H1 (cell line): ENCODE results near the gene MSH2. TPM values are rescaled to one million over a fixed set of nuclear protein-coding genes. Genes with fewer than 3 reads are reported as not detected.

Experiments used
- CTCF ChIA-PET: fragments of 300-600 bp; sonication (Branson Sonifier 250); formaldehyde crosslinking; loops from one replicate; lab custom pipeline; 2021; ENCODE audit not compliant: partially characterized antibody; lab: Charles Lee
- POLR2A ChIA-PET: fragments of 300-600 bp; sonication (Branson Sonifier 250); formaldehyde crosslinking; loops from one replicate; lab custom pipeline; 2021; ENCODE audit warnings: inconsistent platforms; ENCODE audit not compliant: partially characterized antibody; lab: Charles Lee
- DNase-seq, 2 experiments: peaks; one replicate each; pipeline versions ENCODE4 v3.0.0 to v3.0.0-alpha.2; 2010 to 2022; ENCODE audit warnings: low spot score in 2 of 2, low read depth in 1 of 2, mixed read lengths in 1 of 2
- FAIRE-seq: peaks from 2 replicates; lab custom pipeline; 2011; peaks lifted over from hg19 to GRCh38; lab: Jason Lieb, UNC
- H2AFZ ChIP-seq: 2 replicates; pipeline ENCODE4 v1.8.1; 2012; ENCODE audit warnings: low read length, inconsistent platforms
- H2AK5ac ChIP-seq: 2 replicates; pipeline ENCODE4 v1.6.1; 2013; ENCODE audit warnings: low read depth, low read length
- H2BK120ac ChIP-seq: replicated peaks from 2 replicates; pipeline ENCODE3; 2013; ENCODE audit warnings: low read depth, low read length, inconsistent platforms
- H2BK12ac ChIP-seq: 2 replicates; pipeline ENCODE4 v1.6.1; 2013; ENCODE audit warnings: low read depth, low read length
- H2BK15ac ChIP-seq: 2 replicates; pipeline ENCODE4 v1.6.1; 2013; ENCODE audit warnings: low read length
- H2BK20ac ChIP-seq: 2 replicates; pipeline ENCODE4 v1.6.1; 2013; ENCODE audit warnings: low read length
- H2BK5ac ChIP-seq: 2 replicates; pipeline ENCODE4 v1.6.1; 2013; ENCODE audit warnings: low read depth, low read length
- H3K14ac ChIP-seq: 2 replicates; pipeline ENCODE4 v1.6.1; 2013; ENCODE audit warnings: inconsistent platforms; ENCODE audit not compliant: insufficient read length
- H3K18ac ChIP-seq: 2 replicates; pipeline ENCODE4 v1.6.1; 2013; ENCODE audit warnings: low read length; ENCODE audit errors: extremely low read depth
- H3K23ac ChIP-seq: 2 replicates; pipeline ENCODE4 v1.6.1; 2013; ENCODE audit warnings: inconsistent platforms; ENCODE audit not compliant: insufficient read length
- H3K23me2 ChIP-seq: 2 replicates; pipeline ENCODE4 v1.6.1; 2013; ENCODE audit warnings: low read depth, low read length
- H3K27ac ChIP-seq: 2 replicates; pipeline ENCODE4 v1.6.1; 2011; ENCODE audit warnings: low read depth, low read length, inconsistent platforms
- H3K27me3 ChIP-seq, 4 experiments: replicated peaks in 1 of 4; 1 replicate in 1 of 4; 2 replicates in 3 of 4; pipeline versions ENCODE4 v1.6.1 to v1.8.1; 2011 to 2013; ENCODE audit warnings: low read length in 3 of 4, mild to moderate bottlenecking in 3 of 4, inconsistent platforms in 2 of 4, mixed read lengths in 2 of 4, moderate library complexity in 1 of 4; ENCODE audit not compliant: control insufficient read depth in 3 of 4, insufficient read depth in 3 of 4; ENCODE audit errors: extremely low read depth in 1 of 4
- H3K36me3 ChIP-seq, 4 experiments: 2 replicates each; pipeline versions ENCODE4 v1.6.1 to v1.8.1; 2011 to 2013; ENCODE audit warnings: mild to moderate bottlenecking in 4 of 4, low read length in 3 of 4, moderate library complexity in 2 of 4, control low read depth in 1 of 4, inconsistent platforms in 1 of 4; ENCODE audit not compliant: insufficient read depth in 4 of 4, control insufficient read depth in 2 of 4
- H3K4ac ChIP-seq: replicated peaks from 2 replicates; pipeline ENCODE3; 2013; ENCODE audit warnings: low read length, low read depth, mixed read lengths, inconsistent platforms; ENCODE audit not compliant: insufficient read length
- H3K4me1 ChIP-seq, 4 experiments: replicated peaks in 1 of 4; 1 replicate in 1 of 4; 2 replicates in 3 of 4; pipeline versions ENCODE4 v1.6.1 to v1.8.1; 2011 to 2013; ENCODE audit warnings: low read length in 3 of 4, inconsistent platforms in 2 of 4, mixed read lengths in 1 of 4; ENCODE audit not compliant: insufficient read depth in 4 of 4, control insufficient read depth in 3 of 4
- H3K4me2 ChIP-seq, 2 experiments: 2 replicates each; pipeline versions ENCODE4 v1.6.1 to v1.8.1; 2011 to 2013; ENCODE audit warnings: low read depth in 2 of 2, low read length in 2 of 2, control low read depth in 1 of 2, inconsistent platforms in 1 of 2, mild to moderate bottlenecking in 1 of 2; ENCODE audit not compliant: insufficient read depth in 1 of 2
- H3K4me3 ChIP-seq, 4 experiments: fragments of 200-600, 300-600 bp in 1 of 4; sonication (generic), shearing (Covaris generic), sonication (Bioruptor Twin) in 1 of 4; 2 replicates each; pipeline versions ENCODE4 v1.5.1 to v1.8.1; 2011 to 2016; ENCODE audit warnings: low read length in 4 of 4, low read depth in 3 of 4, control low read depth in 2 of 4, inconsistent platforms in 2 of 4, mild to moderate bottlenecking in 2 of 4, mixed read lengths in 1 of 4, moderate library complexity in 1 of 4; ENCODE audit not compliant: insufficient read depth in 2 of 4; ENCODE audit errors: extremely low read depth in 1 of 4
- H3K56ac ChIP-seq: replicated peaks from 2 replicates; pipeline ENCODE3; 2013; ENCODE audit warnings: low read depth, mild to moderate bottlenecking, mixed read lengths, low read length, inconsistent platforms; ENCODE audit not compliant: insufficient read length
- H3K79me1 ChIP-seq: 2 replicates; pipeline ENCODE4 v1.6.1; 2013; ENCODE audit warnings: low read depth, low read length, control low read depth
- H3K79me2 ChIP-seq, 2 experiments: 2 replicates each; pipeline versions ENCODE4 v1.6.1 to v1.8.1; 2012 to 2013; ENCODE audit warnings: low read length in 2 of 2, mild to moderate bottlenecking in 2 of 2, inconsistent platforms in 1 of 2; ENCODE audit not compliant: insufficient read depth in 2 of 2, control insufficient read depth in 1 of 2
- H3K9ac ChIP-seq, 4 experiments: replicated peaks in 1 of 4; 1 replicate in 1 of 4; 2 replicates in 3 of 4; pipeline versions ENCODE4 v1.6.1 to v1.8.1; 2011 to 2013; ENCODE audit warnings: low read depth in 3 of 4, low read length in 3 of 4, control low read depth in 2 of 4, mild to moderate bottlenecking in 2 of 4, moderate library complexity in 2 of 4, inconsistent platforms in 1 of 4; ENCODE audit errors: extremely low read depth in 1 of 4
- H3K9me3 ChIP-seq, 2 experiments: 2 replicates each; pipeline versions ENCODE4 v1.6.1 to v1.8.1; 2012 to 2013; ENCODE audit warnings: mild to moderate bottlenecking in 2 of 2, moderate library complexity in 2 of 2, control low read depth in 1 of 2, inconsistent platforms in 1 of 2, low read depth in 1 of 2, low read length in 1 of 2, mixed read lengths in 1 of 2; ENCODE audit not compliant: insufficient read depth in 2 of 2
- H4K20me1 ChIP-seq, 2 experiments: replicated peaks in 1 of 2; 2 replicates each; pipeline versions ENCODE3 to v1.8.1; 2011 to 2013; ENCODE audit warnings: inconsistent platforms in 2 of 2, low read length in 2 of 2, mild to moderate bottlenecking in 1 of 2; ENCODE audit not compliant: insufficient read depth in 2 of 2, control insufficient read depth in 1 of 2
- H4K5ac ChIP-seq: 2 replicates; pipeline ENCODE4 v1.6.1; 2013; ENCODE audit warnings: low read length, low read depth, mixed read lengths, inconsistent platforms; ENCODE audit not compliant: insufficient read length
- H4K8ac ChIP-seq: 2 replicates; pipeline ENCODE4 v1.8.0; 2013; ENCODE audit warnings: mild to moderate bottlenecking, moderate library complexity, low read length, inconsistent platforms; ENCODE audit not compliant: insufficient read depth; ENCODE audit errors: extremely low read depth
- H4K91ac ChIP-seq: replicated peaks from 2 replicates; pipeline ENCODE3; 2013; ENCODE audit warnings: low read length, mixed read lengths, inconsistent platforms; ENCODE audit not compliant: insufficient read length
- NANOG ChIP-seq: IDR thresholded peaks from 2 replicates; pipeline ENCODE4 v1.6.1; 2011; ENCODE audit warnings: low read length, low read depth, mild to moderate bottlenecking, inconsistent platforms; ENCODE audit not compliant: insufficient read depth, poor library complexity, severe bottlenecking
- WGBS, 2 experiments: shearing (Covaris generic) in 1 of 2; methylation state at CpG; one replicate each; pipeline versions ENCODE4 v1.1.6 to v1.1.7; 2013 to 2015; ENCODE audit warnings: low lambda C conversion rate in 2 of 2, mixed read lengths in 2 of 2, inconsistent platforms in 1 of 2, low coverage in 1 of 2, missing lambda C conversion rate in 1 of 2; ENCODE audit not compliant: insufficient replicate concordance in 2 of 2, insufficient coverage in 1 of 2, insufficient read length in 1 of 2; ENCODE audit errors: extremely low coverage in 1 of 2, missing lambda C conversion rate in 1 of 2; 5-methylcytosine and 5-hydroxymethylcytosine counted together
- polyA plus RNA-seq, 7 experiments: library from polyadenylated mRNA; depleted of rRNA in 3 of 7; stranded (reverse) in 5 of 7; unstranded in 2 of 7; fragments of >200 nt in 5 of 7; fragments of 200-250 nt in 2 of 7; gene quantifications; 1 replicate in 5 of 7; 2 replicates in 1 of 7; 4 replicates in 1 of 7; pipeline versions ENCODE4 v1.2.1 to v1.2.3, GENCODE V29; 2011 to 2013; ENCODE audit warnings: missing spikeins in 2 of 7, mixed read lengths in 2 of 7
- total RNA-seq: library from RNA; stranded (reverse); fragmentation: NEBNext Ultra II Directional; extraction: Animal tissue kit (Norgen Biotek cat#: 25700); gene quantifications from 2 replicates; pipeline ENCODE4 v1.2.1, GENCODE V29; 2021

Gene MSH2
- total and polyA plus RNA-seq, 2 of the 8 experiments (the other 6 are each of a cell fraction or from before 2014, with no cell fraction given), result 64.1 to 228 TPM

GRCh38 chr2:47528874-47529273, 125.9 kb downstream of the MSH2 start:
- Histone ChIP-seq H3K18ac (no peak overlapping the region), H3K27me3 (no peaks in the 10 kb centered on the region), H3K27ac (no peak overlapping the region), H4K20me1 (no peaks in the 10 kb centered on the region), H2BK15ac (no peak overlapping the region), H3K79me1 (no peaks in the 10 kb centered on the region), H3K23ac (no peak overlapping the region), H3K4me1 (peaks cover 0 to 6% (median 3%) of the 10 kb centered on the region in 4 experiments; a peak in 3 of 7 replicates), H3K9ac (no peak overlapping the region), H3K4me3 (no peak overlapping the region), H3K36me3 (no peaks in the 10 kb centered on the region; a peak in 1 of 8 replicates), H3K4ac (no peak overlapping the region), H4K8ac (peak overlapping the region; percentile 53), H2AK5ac (no peak overlapping the region), H3K56ac (no peak overlapping the region), H2BK20ac (no peak overlapping the region), H2BK120ac (no peak overlapping the region), H2BK5ac (no peak overlapping the region), H4K5ac (no peak overlapping the region), H2BK12ac (no peak overlapping the region), H2AFZ (no peak overlapping the region), H3K23me2 (no peaks in the 10 kb centered on the region), H3K4me2 (no peak overlapping the region), H3K9me3 (no peaks in the 10 kb centered on the region), H4K91ac (no peak overlapping the region), H3K79me2 (no peaks in the 10 kb centered on the region), H3K14ac (no peak overlapping the region)
- no peak for TF ChIP-seq NANOG
- ChIA-PET POLR2A (interaction anchor here (1.2 kb wide), 1 partner anchor 39 kb away, joined by 3 read pairs; no protein-coding TSS in a partner anchor), CTCF (interaction anchor here (0.7 to 1.8 kb wide), 8 partner anchors 10 to 239 kb away, joined by 3 to 10 read pairs (median 4); no protein-coding TSS in a partner anchor)
- FAIRE-seq, result no peak
- WGBS, 2 experiments, result 87% methylated on average over 6 of the region's 6 CpGs; no CpG with 5 or more reads in 1 of the 2 experiments
- no peak for DNase-seq
